Measurements from ENCODE around the gene PDZRN3. TPM values are rescaled to one million over a fixed set of nuclear protein-coding genes. Genes with fewer than 3 reads are reported as not detected.
"Not testable (repeated sequence)": the region's sequence is repeated elsewhere in the genome, so short reads cannot be mapped to it uniquely, and the experiment has no call there.

The PDZRN3 gene
- total RNA-seq, 1 donor from 2014 or later, result 16.0 TPM

- no peak for ATAC-seq
- H3K4me3 ChIP-seq, result no peak overlapping the region
- no peak for TF ChIP-seq CTCF (IDR thresholded peaks at IDR 0.05)
- intact Hi-C loops (cut with DNase I), result no loop called here
- no peaks in the 10 kb centered on the region for H3K36me3 ChIP-seq
- no peaks in the 10 kb centered on the region for H3K4me1 ChIP-seq
- H3K27me3 ChIP-seq (ENCODE audit: low read depth), result no peaks in the 10 kb centered on the region
- DNase-seq, result no peak
- no peak overlapping the region for H3K27ac ChIP-seq
- H3K9me3 ChIP-seq, result no peaks in the 10 kb centered on the region
Measured at GRCh38 chr3:73571238-73571794, 53.4 kb downstream of the PDZRN3 start.

GRCh38 chr3:73569246-73569760, 55.4 kb downstream of the PDZRN3 start:
- ATAC-seq (no peak), DNase-seq (no peak)
- intact Hi-C loops (cut with DNase I), result no loop called here
- Histone ChIP-seq H3K27me3 (ENCODE audit: low read depth) (no peaks in the 10 kb centered on the region), H3K9me3 (no peaks in the 10 kb centered on the region), H3K4me3 (no peak overlapping the region), H3K4me1 (no peaks in the 10 kb centered on the region), H3K27ac (no peak overlapping the region), H3K36me3 (no peaks in the 10 kb centered on the region)
- TF ChIP-seq CTCF (IDR thresholded peaks at IDR 0.05), result no peak

GRCh38 chr3:73568371-73568862, 56.3 kb downstream of the PDZRN3 start:
- intact Hi-C loops (cut with DNase I), result no loop called here
- ATAC-seq (no peak), DNase-seq (no peak)
- TF ChIP-seq CTCF (IDR thresholded peaks at IDR 0.05), result no peak
- Histone ChIP-seq H3K9me3 (no peaks in the 10 kb centered on the region), H3K4me1 (no peaks in the 10 kb centered on the region), H3K36me3 (no peaks in the 10 kb centered on the region), H3K4me3 (no peak overlapping the region), H3K27ac (no peak overlapping the region), H3K27me3 (ENCODE audit: low read depth) (no peaks in the 10 kb centered on the region)

- DNase-seq; intact Hi-C loops (cut with DNase I); ATAC-seq; H3K9me3 ChIP-seq; H3K27me3 ChIP-seq (ENCODE audit: low read depth); H3K4me3 ChIP-seq; H3K36me3 ChIP-seq; H3K4me1 ChIP-seq; H3K27ac ChIP-seq: not testable (repeated sequence)
Measured at GRCh38 chr3:73565374-73565773, 59.4 kb downstream of the PDZRN3 start.

GRCh38 chr3:73563896-73564582, 60.7 kb downstream of the PDZRN3 start:
- intact Hi-C loops (cut with DNase I), result no loop called here
- Histone ChIP-seq H3K27ac (no peak overlapping the region), H3K4me3 (no peak overlapping the region), H3K27me3 (ENCODE audit: low read depth) (no peaks in the 10 kb centered on the region), H3K36me3 (no peaks in the 10 kb centered on the region), H3K4me1 (no peaks in the 10 kb centered on the region), H3K9me3 (no peaks in the 10 kb centered on the region)
- ATAC-seq (no peak), DNase-seq (no peak)
- no peak for TF ChIP-seq CTCF (IDR thresholded peaks at IDR 0.05)

GRCh38 chr3:73561494-73561893, 63.2 kb downstream of the PDZRN3 start:
- no peak overlapping the region for H3K4me3 ChIP-seq
- H3K36me3 ChIP-seq, result no peaks in the 10 kb centered on the region
- H3K4me1 ChIP-seq, result peaks cover 5% of the 10 kb centered on the region
- DNase-seq, result no peak
- no peaks in the 10 kb centered on the region for H3K27me3 ChIP-seq (ENCODE audit: low read depth)
- H3K9me3 ChIP-seq, result no peaks in the 10 kb centered on the region
- intact Hi-C loops (cut with DNase I), result no loop called here
- H3K27ac ChIP-seq, result no peak overlapping the region
- no peak for ATAC-seq
- TF ChIP-seq CTCF (IDR thresholded peaks at IDR 0.05), result no peak
